Breast epithelium (tissue), 4 donors: ENCODE data around the gene GHRHR. TPM values are rescaled to one million over a fixed set of nuclear protein-coding genes. Genes with fewer than 3 reads are reported as not detected.

Experiments used
- DNase-seq, 2 donors: peaks; one replicate each; pipeline ENCODE4 v3.0.0-alpha.2; 2019; ENCODE audit warnings: low spot score in 2 of 2
- H3K27ac ChIP-seq, 2 donors: fragments of 200-600 bp; sonication (generic) in 1 of 2; one replicate each; pipeline ENCODE4 v1.5.1; 2016 to 2019; ENCODE audit warnings: mild to moderate bottlenecking in 1 of 2
- H3K27me3 ChIP-seq, 2 donors: fragments of 200-600 bp; sonication (generic) in 1 of 2; one replicate each; pipeline versions ENCODE4 v1.5.1 to v1.6.0; 2017 to 2019; ENCODE audit warnings: control low read depth in 1 of 2, mild to moderate bottlenecking in 1 of 2
- H3K36me3 ChIP-seq: fragments of 200-600 bp; one replicate; pipeline ENCODE4 v1.5.1; 2019
- H3K4me1 ChIP-seq, 2 donors: fragments of 200-600 bp; sonication (generic); one replicate each; pipeline ENCODE4 v1.5.1; 2016 to 2019; ENCODE audit warnings: control low read depth in 1 of 2
- H3K4me3 ChIP-seq, 3 donors: fragments of 200-600 bp; sonication (generic); 1 replicate in 2 of 3; 2 replicates in 1 of 3; pipeline ENCODE4 v1.5.1; 2016 to 2019; ENCODE audit warnings: mild to moderate bottlenecking in 3 of 3, moderate library complexity in 2 of 3
- H3K9me3 ChIP-seq, 2 donors: fragments of 200-600 bp; sonication (generic) in 1 of 2; one replicate each; pipeline ENCODE4 v1.5.1; 2016 to 2019; ENCODE audit warnings: control low read depth in 1 of 2
- CTCF ChIP-seq, 3 donors: fragments of 450-650 bp; IDR thresholded peaks; one replicate each; pipeline ENCODE4 v1.5.1; 2016 to 2017; ENCODE audit warnings: antibody characterized with exemption in 3 of 3, mild to moderate bottlenecking in 3 of 3, moderate library complexity in 3 of 3
- POLR2A ChIP-seq: fragments of 450-650 bp; IDR thresholded peaks from one replicate; pipeline ENCODE4 v1.6.1; 2016; ENCODE audit warnings: antibody characterized with exemption, mild to moderate bottlenecking, moderate library complexity
- POLR2AphosphoS5 ChIP-seq, 3 donors: sonication (generic); formaldehyde crosslinking; IDR thresholded peaks; one replicate each; pipeline ENCODE4 v1.6.1; 2017; ENCODE audit warnings: antibody characterized with exemption in 3 of 3
- intact Hi-C: fragments of 100-400 bp; cut with DNase I; formaldehyde crosslinking; loops from one replicate; pipeline ENCODE4 v1.15.1; 2023; ENCODE audit warnings: low total_unique reads
- total RNA-seq, 3 donors: library from RNA; depleted of rRNA; stranded (reverse); fragments of >200 nt; gene quantifications; one replicate each; pipeline ENCODE4 v1.1.0, GENCODE V29; 2016

The GHRHR gene
- total RNA-seq, 3 donors from 2014 or later: not detected

DNA sequence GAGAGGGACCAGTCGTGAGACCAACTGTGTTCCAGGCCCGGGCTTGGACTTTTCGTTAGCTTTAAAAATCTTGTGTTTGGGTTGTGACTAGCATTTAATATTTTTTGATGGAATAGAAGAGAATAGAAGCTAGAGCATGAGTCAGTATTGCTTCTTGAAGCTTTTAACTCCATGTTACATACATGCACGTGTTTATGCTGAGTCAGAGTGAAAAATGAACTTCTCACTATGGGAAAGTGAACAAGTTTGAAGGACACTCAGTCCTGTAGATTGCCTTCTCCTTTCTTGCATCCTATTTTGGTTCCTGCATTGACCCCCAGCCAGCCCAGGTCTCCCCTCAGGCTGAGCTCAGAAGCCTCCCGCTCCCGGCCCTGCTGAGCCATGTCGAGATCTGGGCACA is 31.8 kb downstream of the GHRHR start:
- DNase-seq: no peak
- H3K9me3 ChIP-seq: no peaks in the 10 kb centered on the region
- intact Hi-C loops: no loop called here
- H3K27me3 ChIP-seq: no peaks in the 10 kb centered on the region
- H3K27ac ChIP-seq: peak overlapping the region in 1 of 2 donors; percentile 78
- TF ChIP-seq CTCF (IDR thresholded peaks at IDR 0.05) (no peak), POLR2A (no peak), POLR2AphosphoS5 (IDR thresholded peaks at IDR 0.05) (no peak)
- no peaks in the 10 kb centered on the region for H3K36me3 ChIP-seq
- no peak overlapping the region for H3K4me3 ChIP-seq
- no peaks in the 10 kb centered on the region for H3K4me1 ChIP-seq

DNA sequence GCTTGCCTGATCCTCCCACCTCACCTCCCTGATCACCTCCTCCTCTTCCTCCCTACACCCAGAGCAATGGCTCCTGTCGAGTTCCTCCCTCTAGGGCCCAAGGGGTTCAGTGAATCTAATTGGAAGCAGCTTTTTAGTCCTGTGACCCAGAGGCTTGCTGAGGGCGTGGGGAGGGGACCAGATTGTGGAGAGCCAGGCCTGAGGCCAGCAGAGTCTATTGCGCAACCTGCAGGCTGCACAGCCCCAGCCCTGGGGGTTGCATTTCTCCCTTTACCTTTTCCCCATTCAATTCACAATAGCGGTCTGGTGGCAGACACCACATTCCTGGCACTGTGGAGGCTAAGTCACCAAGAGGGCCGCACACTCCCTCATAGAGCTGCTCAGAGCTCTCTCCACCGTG is 32.5 kb downstream of the GHRHR start:
- intact Hi-C loops: no loop called here
- Histone ChIP-seq H3K4me3 (peak overlapping the region in 1 of 3 donors; percentile 19), H3K36me3 (no peaks in the 10 kb centered on the region), H3K9me3 (no peaks in the 10 kb centered on the region), H3K4me1 (no peaks in the 10 kb centered on the region), H3K27ac (peak overlapping the region in 1 of 2 donors; percentile 78), H3K27me3 (no peaks in the 10 kb centered on the region)
- no peak for DNase-seq
- TF ChIP-seq POLR2A: no peak
- TF ChIP-seq CTCF (IDR thresholded peaks at IDR 0.05): no peak
- TF ChIP-seq POLR2AphosphoS5 (IDR thresholded peaks at IDR 0.05): no peak

- no peaks in the 10 kb centered on the region for H3K4me1 ChIP-seq
- no peaks in the 10 kb centered on the region for H3K9me3 ChIP-seq
- no peak overlapping the region for H3K4me3 ChIP-seq
- no peak for DNase-seq
- H3K27ac ChIP-seq: peak overlapping the region in 1 of 2 donors; percentile 61
- no peaks in the 10 kb centered on the region for H3K27me3 ChIP-seq
- intact Hi-C loops: no loop called here
- no peaks in the 10 kb centered on the region for H3K36me3 ChIP-seq
- TF ChIP-seq CTCF (IDR thresholded peaks at IDR 0.05): no peak
- TF ChIP-seq POLR2A: no peak
- no peak for TF ChIP-seq POLR2AphosphoS5 (IDR thresholded peaks at IDR 0.05)
These were observed 33.1 kb downstream of the GHRHR start for GRCh38 chr7:30996883-30997282.

GRCh38 chr7:30997316-30997715 is 33.6 kb downstream of the GHRHR start:
- no peaks in the 10 kb centered on the region for H3K27me3 ChIP-seq
- no peak overlapping the region for H3K4me3 ChIP-seq
- intact Hi-C loops: no loop called here
- H3K9me3 ChIP-seq: no peaks in the 10 kb centered on the region
- no peaks in the 10 kb centered on the region for H3K4me1 ChIP-seq
- TF ChIP-seq CTCF (IDR thresholded peaks at IDR 0.05): no peak
- no peak for TF ChIP-seq POLR2AphosphoS5 (IDR thresholded peaks at IDR 0.05)
- no peak for TF ChIP-seq POLR2A
- H3K27ac ChIP-seq: peak overlapping the region in 1 of 2 donors; percentile 61
- H3K36me3 ChIP-seq: no peaks in the 10 kb centered on the region
- no peak for DNase-seq

DNA sequence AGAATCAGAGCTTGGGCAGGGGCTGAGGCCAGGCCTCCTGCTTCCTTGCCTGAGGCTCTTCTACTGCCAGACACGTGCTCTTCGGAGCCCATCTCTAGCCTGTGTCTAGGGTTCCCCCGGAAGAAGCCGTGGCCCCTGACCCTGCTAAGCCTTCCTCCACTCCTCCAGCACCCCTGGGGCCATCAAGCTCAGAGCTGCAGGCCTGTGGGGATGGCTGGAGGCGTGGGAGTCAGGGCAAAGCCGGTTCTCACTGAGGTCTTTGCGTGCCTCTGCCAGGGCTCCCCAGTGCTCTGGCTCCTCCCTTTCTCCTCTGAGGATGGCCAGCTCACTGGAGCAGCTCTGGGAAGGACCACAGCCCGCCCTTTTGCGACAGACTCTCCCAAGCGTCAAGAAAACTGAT is 34.4 kb downstream of the GHRHR start:
- no peak for DNase-seq
- no peak overlapping the region for H3K4me3 ChIP-seq
- no peak for TF ChIP-seq POLR2A
- no peak for TF ChIP-seq POLR2AphosphoS5 (IDR thresholded peaks at IDR 0.05)
- TF ChIP-seq CTCF (IDR thresholded peaks at IDR 0.05): no peak

More for the DNA sequence above, 34.4 kb downstream of the GHRHR start:
- intact Hi-C loops: no loop called here
- Histone ChIP-seq H3K27me3 (no peaks in the 10 kb centered on the region), H3K36me3 (no peaks in the 10 kb centered on the region), H3K9me3 (no peaks in the 10 kb centered on the region), H3K27ac (peak overlapping the region; percentile 21 to 52), H3K4me1 (no peaks in the 10 kb centered on the region)
